ENCODE results near the gene HM13.
A peak's percentile ranks its signal among the peaks of the same experiment; 100 is the strongest.
"Not testable (repeated sequence)": the region's sequence is repeated elsewhere in the genome, so short reads cannot be mapped to it uniquely, and the experiment has no call there.

HM13 gene

GRCh38 chr20:31514154-31515071 is at the start of gene HM13:
HM13 (plus strand) TSS chr20:31514442; CDS start chr20:31514552, 110 bp downstream.
- DNase-seq (ENCODE audit: low spot score), result peak; percentile 100

DNA sequence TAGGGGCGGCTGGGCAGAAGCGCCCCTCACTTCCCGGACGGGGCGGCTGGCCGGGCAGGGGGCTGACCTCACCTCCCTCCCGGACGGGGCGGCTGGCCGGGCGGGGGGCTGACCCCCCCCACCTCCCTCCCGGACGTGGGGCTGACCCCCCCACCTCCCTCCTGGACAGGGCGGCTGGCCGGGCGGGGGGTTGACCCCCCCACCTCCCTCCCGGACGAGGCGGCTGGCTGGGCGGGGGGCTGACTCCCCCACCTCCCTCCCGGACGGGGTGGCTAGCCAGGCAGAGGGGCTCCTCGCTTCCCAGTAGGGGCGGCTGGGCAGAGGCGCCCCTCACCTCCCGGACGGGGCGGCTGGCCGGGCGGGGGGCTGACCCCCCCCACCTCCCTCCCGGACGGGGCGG is 43.3 kb upstream of the HM13 start:
- not testable (repeated sequence) for DNase-seq (ENCODE audit: low spot score)

- no peak for DNase-seq (ENCODE audit: low spot score)
Observed at GRCh38 chr20:31472395-31473330, 41.6 kb upstream of the HM13 start.

DNA sequence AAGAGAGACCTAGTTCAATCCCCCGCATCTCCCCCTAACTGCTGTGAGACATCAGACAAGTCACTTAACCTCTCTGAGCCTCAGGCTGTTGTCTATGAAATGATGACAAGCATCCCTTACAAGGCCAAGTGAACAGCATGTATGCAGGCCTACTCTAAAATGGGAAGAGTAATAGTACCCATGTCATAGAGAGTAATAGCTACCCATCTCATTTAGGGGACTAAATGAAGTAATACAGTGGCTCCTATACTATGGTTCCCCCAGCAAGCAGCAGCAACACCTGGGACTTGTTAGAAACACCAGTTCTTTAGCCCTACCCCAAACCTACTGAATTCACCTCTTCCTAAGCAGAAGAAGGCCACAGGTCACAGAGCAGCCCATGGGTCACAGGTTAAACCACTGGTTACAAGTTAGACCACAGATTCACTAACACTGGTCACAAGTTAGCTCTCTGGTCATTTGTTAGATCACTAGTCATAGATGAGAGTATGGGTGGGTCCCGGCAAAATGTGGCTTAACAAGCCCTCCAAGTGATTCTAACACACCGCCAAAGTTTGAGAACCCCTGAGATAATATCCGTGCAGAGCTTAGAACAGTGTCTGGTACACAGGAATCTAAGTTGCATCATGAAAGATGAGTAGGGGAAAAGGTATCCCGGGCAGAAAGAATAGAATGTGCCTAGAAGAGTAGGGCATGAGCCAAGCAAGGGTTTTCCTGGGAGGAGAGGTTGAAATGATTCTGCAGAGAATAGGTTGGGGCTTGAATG is 40.7 kb upstream of the HM13 start:
- no peak for DNase-seq (ENCODE audit: low spot score)

DNA sequence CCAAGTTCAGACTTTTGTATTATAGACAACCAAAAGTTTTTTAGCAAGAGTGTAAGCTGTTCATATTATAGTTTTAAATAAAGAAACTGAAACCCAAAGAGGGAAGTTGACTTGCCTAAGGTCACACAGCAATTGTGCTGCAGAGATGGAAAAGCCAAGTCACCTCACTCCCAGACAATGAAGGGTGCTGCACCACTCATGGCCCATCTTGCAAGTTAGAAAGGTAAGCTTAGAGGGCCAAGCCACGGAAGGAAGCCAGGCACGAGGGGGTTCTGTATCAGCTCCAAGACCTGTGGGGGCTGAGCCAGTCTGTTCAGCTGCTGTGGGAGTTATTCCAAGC is 40.2 kb upstream of the HM13 start:
- DNase-seq (ENCODE audit: low spot score), result no peak

- no peak for DNase-seq (ENCODE audit: low spot score)
Observed at GRCh38 chr20:31474758-31475427, 39.3 kb upstream of the HM13 start, which contains the start of the genes DEFB124 and REM1. DEFB124 (minus strand) TSS chr20:31475127; CDS start chr20:31473013, 2,114 bp downstream. REM1 (plus strand) TSS chr20:31475288; CDS start chr20:31476446, 1,158 bp downstream.

DNA sequence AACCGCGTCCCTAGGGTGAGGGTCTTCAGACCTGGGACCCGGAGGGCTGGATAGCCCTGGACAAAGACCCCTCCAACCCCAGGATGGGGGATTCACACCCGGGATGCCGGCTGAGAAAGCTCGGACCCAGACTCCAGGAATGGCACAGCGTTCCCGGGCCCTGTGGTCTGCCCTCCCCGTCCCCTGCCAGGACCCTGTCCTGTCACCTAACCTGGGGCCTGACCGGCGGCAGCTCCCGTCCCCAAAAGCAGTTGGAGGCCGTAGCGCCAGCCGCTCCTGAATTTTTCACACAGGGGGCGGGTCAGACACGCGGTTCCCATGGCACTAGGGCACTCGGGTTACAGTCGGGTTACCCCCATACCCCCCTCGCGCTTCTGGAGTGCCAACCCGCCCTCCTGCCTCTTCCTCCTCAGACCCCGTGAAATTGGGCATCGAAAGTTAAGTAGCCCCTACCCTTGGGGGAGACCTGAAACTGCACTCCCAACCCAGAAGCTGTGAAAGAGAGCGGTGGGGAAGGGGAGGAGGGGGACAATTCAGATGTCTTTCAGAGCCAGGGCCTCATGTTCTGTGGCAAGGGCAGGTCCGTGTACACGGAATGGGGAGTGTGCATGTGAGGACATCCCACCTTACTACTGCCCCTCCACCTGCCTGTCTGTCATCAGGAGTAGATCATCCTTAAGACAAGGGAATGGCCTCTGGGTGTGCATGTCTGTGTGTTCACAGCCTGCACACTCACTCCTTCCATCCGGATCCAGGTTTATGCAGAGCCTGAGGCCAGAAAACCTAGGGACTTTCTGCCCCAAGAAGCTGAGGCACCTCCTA is 38.6 kb upstream of the HM13 start:
- DNase-seq (ENCODE audit: low spot score), result no peak

GRCh38 chr20:31476294-31476585 is 38.0 kb upstream of the HM13 start:
- DNase-seq (ENCODE audit: low spot score), result no peak

DNA sequence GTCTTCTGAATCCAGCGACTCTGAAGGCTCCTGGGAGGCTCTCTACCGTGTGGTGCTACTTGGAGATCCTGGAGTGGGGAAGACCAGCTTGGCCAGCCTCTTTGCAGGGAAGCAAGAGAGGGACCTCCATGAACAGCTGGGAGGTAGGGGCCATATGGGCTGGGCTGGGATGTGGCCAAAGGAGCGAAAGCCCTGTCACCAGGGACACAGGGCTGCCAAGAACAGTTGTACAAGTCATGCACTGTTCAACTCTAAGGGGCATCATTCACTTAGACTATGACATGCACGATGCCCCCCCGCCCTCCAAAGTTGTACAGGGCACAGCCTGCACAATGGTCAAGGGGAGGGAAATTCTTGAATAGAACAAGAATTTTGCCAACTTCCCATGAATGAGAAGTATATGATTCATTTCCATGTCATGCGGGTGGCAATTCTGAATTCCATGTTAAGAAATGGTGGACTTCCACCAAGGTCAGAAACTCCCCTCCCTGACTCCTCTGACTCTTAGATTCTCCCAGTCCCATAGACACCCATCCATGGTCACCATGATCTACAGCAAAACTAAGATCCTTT is 37.5 kb upstream of the HM13 start:
- DNase-seq (ENCODE audit: low spot score), result no peak

DNA sequence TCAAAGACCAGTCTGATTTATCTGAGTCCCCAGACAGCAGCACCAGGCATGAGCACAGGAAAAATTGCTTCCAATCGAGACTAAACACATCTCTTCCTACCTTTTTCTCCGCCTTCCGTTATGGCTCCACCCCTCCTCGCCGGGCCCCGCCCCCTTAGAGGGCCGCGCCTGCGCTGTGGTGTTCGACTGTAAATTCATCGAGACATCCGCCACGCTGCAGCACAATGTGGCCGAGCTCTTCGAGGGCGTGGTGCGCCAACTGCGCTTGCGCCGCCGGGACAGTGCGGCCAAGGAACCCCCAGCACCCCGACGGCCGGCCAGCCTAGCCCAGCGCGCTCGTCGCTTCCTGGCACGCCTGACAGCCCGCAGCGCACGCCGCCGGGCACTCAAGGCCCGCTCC is 30.2 kb upstream of the HM13 start:
- DNase-seq (ENCODE audit: low spot score), result no peak

- DNase-seq (ENCODE audit: low spot score), result peak; percentile 47
Observed at GRCh38 chr20:31485450-31486339, 28.5 kb upstream of the HM13 start.

DNA sequence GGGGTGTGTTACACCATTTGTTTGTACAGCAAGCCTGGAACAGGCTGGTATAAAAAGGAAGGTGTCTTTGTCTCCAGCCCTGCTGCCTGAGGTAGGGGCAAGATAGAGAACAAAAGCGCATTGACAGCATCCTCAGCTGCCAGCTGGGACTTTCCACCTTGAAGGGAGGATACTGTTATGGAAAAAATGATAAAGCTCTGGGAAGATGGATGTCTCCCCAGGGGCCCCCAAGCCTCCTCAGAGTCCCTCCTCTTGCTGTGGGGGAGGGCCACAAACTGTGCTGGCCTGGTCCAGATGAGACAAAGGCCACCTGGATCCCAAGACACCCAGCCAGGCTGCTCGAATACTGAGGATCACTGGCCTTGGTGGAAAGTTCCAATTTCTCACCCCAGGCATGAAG is 26.1 kb upstream of the HM13 start:
- peak; percentile 62 for DNase-seq (ENCODE audit: low spot score)

DNA sequence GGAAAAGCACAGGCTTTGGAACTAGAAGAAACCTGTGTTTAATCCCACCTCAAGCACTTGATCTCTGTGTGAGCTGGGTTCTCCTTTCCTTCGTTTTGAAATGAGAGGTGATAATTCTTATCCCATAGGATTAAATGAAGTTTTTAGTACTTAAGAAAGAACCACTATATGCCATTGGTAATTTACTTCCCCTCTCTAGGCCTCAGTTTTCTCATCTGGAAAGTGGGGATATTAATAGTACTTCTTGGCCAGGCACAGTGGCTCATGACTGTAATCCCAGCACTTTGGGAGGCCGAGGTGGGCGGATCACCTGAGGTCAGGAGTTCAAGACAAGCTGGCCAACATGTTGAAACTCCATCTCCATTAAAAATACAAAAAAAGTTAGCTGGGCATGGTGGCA is 25.1 kb upstream of the HM13 start:
- DNase-seq (ENCODE audit: low spot score), result no peak

GRCh38 chr20:31490752-31491151 is 23.5 kb upstream of the HM13 start:
- DNase-seq (ENCODE audit: low spot score), result no peak

DNA sequence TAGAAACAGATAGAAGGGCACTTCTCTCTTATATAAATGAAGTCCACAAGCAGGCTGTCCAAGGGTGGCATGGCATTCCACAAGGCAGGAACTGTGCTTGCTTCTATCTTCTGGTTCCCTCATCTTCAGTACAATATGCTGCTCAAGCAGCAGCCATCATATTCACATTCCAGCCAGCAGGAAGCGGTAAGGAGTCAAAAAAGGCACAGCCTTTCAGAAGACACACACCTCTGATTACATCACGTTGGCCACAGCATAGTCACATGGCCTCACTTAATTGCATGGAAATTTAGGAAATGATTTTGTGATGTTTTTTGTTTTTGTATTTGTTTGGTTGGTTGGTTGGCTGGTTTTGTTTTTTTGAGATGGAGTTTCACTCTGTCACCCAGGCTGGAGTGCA is 20.1 kb upstream of the HM13 start:
- peak; percentile 87 for DNase-seq (ENCODE audit: low spot score)

- DNase-seq (ENCODE audit: low spot score), result no peak
Observed at GRCh38 chr20:31496761-31497295, 17.4 kb upstream of the HM13 start.

DNA sequence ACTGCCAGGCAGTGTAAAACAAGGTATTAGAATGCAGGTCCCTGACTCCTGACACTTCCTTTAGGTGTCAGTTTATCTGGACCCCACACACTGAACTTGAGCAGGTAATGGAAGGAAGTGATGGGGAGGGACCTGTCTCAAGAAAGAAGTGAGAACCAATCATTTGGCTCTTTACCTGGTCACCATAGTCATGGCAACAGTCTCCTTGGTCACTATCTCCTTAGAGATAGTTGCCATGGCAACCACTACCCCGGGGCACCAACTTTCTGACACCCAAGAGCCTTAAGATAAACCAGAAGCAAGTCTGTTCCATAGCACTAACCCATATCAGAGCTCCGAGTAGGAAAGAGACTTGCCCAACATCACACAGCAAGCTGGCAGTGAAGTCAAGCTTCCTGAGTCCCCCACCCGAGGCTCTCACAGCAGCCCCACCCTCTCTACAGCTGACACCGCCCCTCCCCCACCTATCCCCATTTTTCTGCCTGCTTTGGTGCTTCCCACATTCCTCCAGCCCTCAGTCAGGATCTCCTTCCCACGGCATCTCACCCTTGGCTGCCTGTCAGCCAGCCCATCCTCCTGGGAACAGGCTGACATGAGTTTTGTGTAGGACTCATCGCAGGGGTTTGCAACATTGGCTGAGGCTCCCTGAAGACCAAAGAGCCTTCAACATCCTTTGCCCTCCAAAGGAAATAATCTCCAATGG is 16.3 kb upstream of the HM13 start:
- no peak for DNase-seq (ENCODE audit: low spot score)

GRCh38 chr20:31500527-31500926 is 13.7 kb upstream of the HM13 start:
- no peak for DNase-seq (ENCODE audit: low spot score)
